KOPT-K1 (cell line): ENCODE results near the gene ZNF397.

ENCODE experiments used
- H3K27ac ChIP-seq: fragments of 200-600 bp; sonication (generic); 2 replicates; pipeline ENCODE4 v1.5.1; 2016; ENCODE audit warnings: antibody characterized with exemption, mild to moderate bottlenecking, low read depth, low read length; ENCODE audit not compliant: poor library complexity, severe bottlenecking
- H3K36me3 ChIP-seq: fragments of 200-600 bp; sonication (generic); 2 replicates; pipeline ENCODE4 v1.5.1; 2017; ENCODE audit warnings: antibody characterized with exemption, mild to moderate bottlenecking, low read length, moderate library complexity; ENCODE audit not compliant: insufficient read depth
- H3K9me3 ChIP-seq: fragments of 200-600 bp; sonication (generic); 2 replicates; pipeline ENCODE4 v1.5.1; 2017; ENCODE audit warnings: antibody characterized with exemption, low read length, mild to moderate bottlenecking; ENCODE audit not compliant: insufficient read depth, poor library complexity, severe bottlenecking

ZNF397 gene

DNA sequence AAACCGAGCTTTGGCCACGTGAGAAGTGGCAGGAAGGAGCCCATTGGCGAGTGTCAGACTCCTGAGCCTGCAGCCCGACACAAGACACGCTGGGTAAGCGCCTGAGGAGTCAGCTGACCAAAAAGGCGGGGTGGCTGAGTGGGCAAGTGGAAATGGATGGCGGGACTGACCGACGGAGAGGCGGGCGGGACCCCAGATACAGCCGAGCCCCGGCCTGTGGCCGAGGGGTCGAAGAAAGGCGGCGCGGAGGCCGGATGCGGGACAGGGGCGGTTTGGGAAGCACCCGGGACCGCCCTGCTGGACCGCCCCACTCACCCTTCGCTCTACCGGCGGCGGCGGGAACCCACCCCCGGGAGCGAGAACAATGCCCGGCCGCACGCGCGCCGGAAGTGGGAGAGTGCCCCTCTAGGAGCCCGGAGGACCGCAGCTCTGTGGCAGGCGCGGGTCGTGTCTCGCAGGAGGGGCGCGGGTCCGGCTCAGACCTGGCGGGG lies 26.4 kb downstream of the ZNF397 start:
- peak overlapping the region; percentile 49 for H3K27ac ChIP-seq

DNA sequence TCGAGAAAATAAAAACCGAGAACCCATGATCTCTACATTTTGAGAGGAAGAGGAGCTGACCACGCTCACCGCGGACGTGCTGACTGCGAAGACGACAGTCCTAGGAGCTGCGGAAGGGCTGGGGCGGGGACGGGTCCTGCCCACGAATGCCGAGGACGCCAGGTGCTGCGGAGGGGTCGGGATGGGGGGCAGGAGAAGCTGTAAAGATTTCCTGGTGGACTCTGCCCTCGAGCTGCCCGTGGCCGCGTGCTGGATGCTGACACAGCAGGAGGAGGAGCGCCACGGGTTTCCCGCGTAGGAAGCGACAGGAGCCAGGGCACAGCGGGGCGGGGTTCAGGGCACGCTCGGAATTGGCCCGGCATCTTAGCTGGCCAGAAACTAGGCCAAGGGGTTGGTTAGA lies 27.0 kb downstream of the ZNF397 start:
- H3K27ac ChIP-seq = no peak overlapping the region
- H3K36me3 ChIP-seq = peaks cover 14% of the 10 kb centered on the region
- H3K9me3 ChIP-seq = peaks cover 34% of the 10 kb centered on the region

More for the DNA sequence above, 26.4 kb downstream of the ZNF397 start:
- Histone ChIP-seq H3K36me3 (peaks cover 20% of the 10 kb centered on the region), H3K9me3 (peaks cover 28% of the 10 kb centered on the region)

- H3K9me3 ChIP-seq = peaks cover 44% of the 10 kb centered on the region
- H3K27ac ChIP-seq = no peak overlapping the region
- peaks cover 5% of the 10 kb centered on the region for H3K36me3 ChIP-seq
These were observed 28.0 kb downstream of the ZNF397 start for GRCh38 chr18:35268821-35269220.

DNA sequence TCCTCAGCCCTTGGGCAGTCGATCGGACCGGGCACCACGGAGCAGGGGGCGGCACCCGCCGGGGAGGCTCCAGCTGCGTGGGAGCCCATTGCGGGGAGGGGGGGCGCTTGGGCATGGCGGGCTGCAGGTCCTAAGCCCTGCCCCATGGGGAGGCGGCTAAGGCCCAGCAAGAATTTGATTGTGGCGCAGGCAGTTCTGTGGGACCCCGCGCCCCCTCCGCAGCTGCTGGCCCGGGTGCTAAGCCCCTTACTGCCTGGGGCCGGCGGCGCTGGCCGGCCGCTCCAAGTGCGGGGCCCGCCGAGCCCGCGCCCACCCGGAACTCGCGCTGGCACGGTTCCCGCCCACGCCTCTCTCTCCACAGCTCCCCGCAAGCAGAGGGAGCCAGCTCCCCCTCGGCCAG lies 30.8 kb downstream of the ZNF397 start:
- no peaks in the 10 kb centered on the region for H3K36me3 ChIP-seq
- peaks cover 55% of the 10 kb centered on the region for H3K9me3 ChIP-seq
- H3K27ac ChIP-seq = no peak overlapping the region

- Histone ChIP-seq H3K9me3 (peaks cover 65% of the 10 kb centered on the region), H3K36me3 (no peaks in the 10 kb centered on the region), H3K27ac (no peak overlapping the region)
These were observed 35.4 kb downstream of the ZNF397 start for GRCh38 chr18:35276267-35276666.

DNA sequence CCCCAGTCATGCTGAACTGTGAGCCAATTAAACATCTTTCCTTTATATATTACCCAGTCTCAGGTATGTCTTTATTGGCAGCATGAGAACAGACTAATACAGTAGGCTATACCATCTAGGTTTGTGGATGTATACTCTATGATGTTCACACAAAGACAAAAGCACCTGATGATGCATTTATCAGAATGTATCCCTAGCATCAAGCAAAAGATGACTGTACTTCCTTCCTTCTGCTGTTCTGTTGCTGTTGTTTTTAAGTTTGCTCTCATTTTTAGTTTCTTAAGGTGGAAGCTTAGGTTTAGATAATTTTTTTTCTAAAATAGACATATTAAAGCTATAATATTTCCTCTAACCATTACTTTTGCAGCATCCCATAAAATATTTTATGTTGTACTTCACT lies 36.8 kb downstream of the ZNF397 start:
- H3K27ac ChIP-seq = no peak overlapping the region
- H3K36me3 ChIP-seq = peaks cover 4% of the 10 kb centered on the region; the same call in 1 of the 2 replicates
- H3K9me3 ChIP-seq = peaks cover 63% of the 10 kb centered on the region

GRCh38 chr18:35278085-35278484 lies 37.3 kb downstream of the ZNF397 start:
- Histone ChIP-seq H3K27ac (no peak overlapping the region), H3K36me3 (peaks cover 6% of the 10 kb centered on the region; the same call in 1 of the 2 replicates), H3K9me3 (peaks cover 63% of the 10 kb centered on the region)

- H3K36me3 ChIP-seq = peaks cover 15% of the 10 kb centered on the region; the same call in 1 of the 2 replicates
- no peak overlapping the region for H3K27ac ChIP-seq
- H3K9me3 ChIP-seq = peaks cover 63% of the 10 kb centered on the region
These were observed 38.1 kb downstream of the ZNF397 start for GRCh38 chr18:35278969-35279368.

DNA sequence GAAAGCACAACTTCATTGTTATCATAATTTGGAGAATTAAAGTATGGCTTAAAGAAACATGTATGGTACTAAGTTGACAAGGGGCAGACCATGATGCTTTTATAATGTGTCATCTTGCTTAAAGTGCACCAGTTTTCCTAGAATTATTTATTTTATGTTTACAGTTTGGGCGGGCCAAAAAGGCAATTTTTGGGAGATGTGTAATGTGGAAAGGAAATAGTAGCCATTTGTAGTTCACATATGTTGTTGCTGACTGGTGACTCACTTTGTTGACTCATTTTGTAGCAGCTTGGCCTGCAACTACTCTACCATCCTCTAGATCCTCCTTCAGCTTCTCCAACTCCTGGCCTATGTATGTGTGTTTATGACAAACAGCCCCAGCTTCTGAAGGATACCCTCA lies 41.5 kb downstream of the ZNF397 start:
- no peak overlapping the region for H3K27ac ChIP-seq
- peaks cover 25% of the 10 kb centered on the region for H3K36me3 ChIP-seq
- peaks cover 71% of the 10 kb centered on the region for H3K9me3 ChIP-seq

DNA sequence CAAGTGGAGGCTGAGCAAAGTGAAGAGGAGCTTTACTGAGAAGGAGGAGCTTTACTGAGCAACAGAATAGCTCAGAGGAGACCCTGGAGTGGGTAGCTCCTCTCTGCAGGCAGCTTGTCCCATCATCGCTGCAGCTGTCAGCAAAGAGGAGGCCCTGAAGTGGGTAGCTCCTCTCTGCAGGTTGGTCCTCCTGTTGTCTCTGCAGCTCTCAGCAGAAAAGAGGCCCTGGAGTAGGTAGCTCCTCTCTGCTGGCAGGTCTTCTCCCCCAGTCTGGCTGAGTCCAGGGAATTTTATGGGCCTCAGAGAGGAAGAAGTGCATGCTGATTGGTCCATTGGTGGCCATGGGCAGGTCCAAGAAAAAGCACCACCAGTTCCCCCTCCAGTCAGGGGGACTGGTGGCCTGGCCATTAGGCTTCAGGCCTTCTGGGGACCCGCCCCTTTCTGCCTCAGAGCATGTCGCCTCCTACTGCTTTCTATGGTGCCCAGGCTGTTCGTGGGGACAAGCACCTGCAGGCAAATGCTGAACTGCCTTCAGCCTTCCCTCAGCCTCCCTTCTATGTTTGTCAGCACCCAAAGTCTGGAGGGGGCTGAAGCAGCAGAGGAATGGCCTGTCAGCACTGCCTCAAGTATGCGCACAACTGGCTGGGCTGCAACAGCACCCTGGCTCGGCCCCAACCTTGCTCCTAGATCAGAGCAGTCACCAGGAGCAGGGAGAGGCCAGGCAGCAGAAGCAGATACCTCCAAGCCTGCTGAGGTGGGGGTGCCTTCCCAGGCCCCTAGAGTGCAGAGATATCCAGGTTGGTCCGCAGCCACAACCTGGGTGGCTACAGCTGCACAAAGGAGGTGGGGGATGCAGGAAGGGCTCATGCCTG lies 43.3 kb downstream of the ZNF397 start:
- Histone ChIP-seq H3K9me3 (peaks cover 56% of the 10 kb centered on the region), H3K36me3 (peaks cover 25% of the 10 kb centered on the region), H3K27ac (no peak overlapping the region)

DNA sequence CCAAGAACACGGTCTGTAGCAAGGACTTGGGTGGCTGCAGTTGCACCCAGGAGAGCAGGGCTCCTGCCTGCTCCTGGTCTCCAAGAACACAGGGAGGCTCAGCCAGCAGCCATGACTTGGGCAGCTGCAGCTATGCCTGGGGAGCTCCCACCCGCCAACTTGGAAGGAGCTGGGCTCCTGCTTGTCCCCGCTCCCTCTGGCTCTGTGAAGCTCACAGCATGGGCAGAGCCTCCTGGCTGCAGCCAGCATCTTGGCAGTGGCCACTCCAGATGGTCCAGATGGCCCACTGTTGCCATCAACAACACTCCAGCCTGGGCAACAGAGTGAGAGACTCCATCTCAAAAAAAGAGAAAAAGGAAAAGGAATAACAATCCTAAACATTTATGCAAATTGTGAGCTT lies 44.0 kb downstream of the ZNF397 start:
- Histone ChIP-seq H3K27ac (no peak overlapping the region), H3K36me3 (peaks cover 25% of the 10 kb centered on the region), H3K9me3 (peaks cover 50% of the 10 kb centered on the region)

- peaks cover 24% of the 10 kb centered on the region for H3K9me3 ChIP-seq
- peaks cover 30% of the 10 kb centered on the region for H3K36me3 ChIP-seq
- peak overlapping the region; percentile 83 for H3K27ac ChIP-seq
These were observed 48.5 kb downstream of the ZNF397 start for GRCh38 chr18:35289293-35289692.

- H3K9me3 ChIP-seq = peaks cover 20% of the 10 kb centered on the region
- peak overlapping the region; percentile 83 for H3K27ac ChIP-seq
- H3K36me3 ChIP-seq = peaks cover 30% of the 10 kb centered on the region
These were observed 48.9 kb downstream of the ZNF397 start for GRCh38 chr18:35289727-35290093.

DNA sequence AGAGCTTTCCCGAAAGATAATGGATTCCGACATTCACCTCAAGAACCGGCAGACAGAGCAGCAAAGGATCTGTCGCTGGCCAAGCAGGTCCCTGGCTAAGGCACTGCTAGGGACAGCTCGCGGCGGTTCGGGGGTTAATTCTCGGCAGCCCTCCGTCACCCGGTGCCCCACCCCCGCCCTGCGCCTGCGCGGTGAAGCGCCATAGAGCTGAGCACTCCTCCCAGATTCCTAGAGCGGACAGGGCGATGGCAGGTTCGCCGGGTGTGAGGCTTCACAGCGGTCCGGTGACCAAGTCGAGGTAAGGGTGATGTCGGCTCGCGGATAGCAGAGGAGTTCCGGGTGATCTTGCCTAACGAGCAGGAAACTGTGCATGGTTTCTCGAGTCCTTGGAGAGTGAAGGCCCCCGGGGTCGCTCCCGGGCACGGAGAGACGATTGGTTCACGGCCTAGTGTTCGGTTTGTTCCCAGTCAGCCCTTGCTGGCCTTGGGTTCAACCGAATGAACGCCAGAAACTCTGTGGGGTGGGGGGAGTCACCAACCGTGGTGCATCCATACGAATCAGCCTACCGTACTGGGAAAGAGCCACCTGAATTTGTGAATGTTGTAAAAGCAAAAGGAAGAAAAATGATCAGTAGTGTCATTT lies 49.4 kb downstream of the ZNF397 start, which contains the start of gene ZSCAN30:
Gene ZSCAN30, minus strand, starts transcription at position 136 of the 642 bp plus-strand sequence. CDS start 25,877 bp downstream, outside the sequence.
- H3K27ac ChIP-seq = peak within 1 kb of the TSS; percentile 83
- peaks cover 15% of the 10 kb centered on the region for H3K9me3 ChIP-seq
- peaks cover 32% of the 10 kb centered on the region for H3K36me3 ChIP-seq

DNA sequence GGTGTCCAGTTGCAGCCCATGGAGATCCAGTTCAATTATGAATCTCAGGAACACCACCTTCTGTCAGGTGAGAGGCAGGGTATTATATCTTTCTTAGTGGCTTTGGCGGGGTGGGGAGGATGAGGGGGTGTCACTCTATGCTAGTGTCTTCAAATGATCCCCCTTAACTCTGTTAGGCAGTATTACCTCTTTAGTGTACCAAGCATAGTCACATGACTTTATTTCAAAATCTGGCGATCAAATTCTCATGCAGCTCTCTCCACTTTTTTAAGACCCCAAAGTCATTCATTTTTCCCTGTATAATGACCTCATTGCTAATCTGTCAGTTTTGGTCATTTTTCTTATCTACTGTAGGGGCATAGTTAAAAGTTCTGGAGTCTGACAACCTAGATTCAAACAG lies 50.3 kb downstream of the ZNF397 start:
- Histone ChIP-seq H3K9me3 (peaks cover 6% of the 10 kb centered on the region), H3K36me3 (peaks cover 42% of the 10 kb centered on the region), H3K27ac (peak overlapping the region; percentile 83)
